T-helper 9 cell (primary cell): ENCODE data around the gene CASK.
"Not testable (repeated sequence)": the region's sequence is repeated elsewhere in the genome, so short reads cannot be mapped to it uniquely, and the experiment has no call there.

ENCODE experiments used
- DNase-seq: peaks from one replicate; pipeline ENCODE4 v3.0.0-alpha.2; 2020

Gene CASK

DNA sequence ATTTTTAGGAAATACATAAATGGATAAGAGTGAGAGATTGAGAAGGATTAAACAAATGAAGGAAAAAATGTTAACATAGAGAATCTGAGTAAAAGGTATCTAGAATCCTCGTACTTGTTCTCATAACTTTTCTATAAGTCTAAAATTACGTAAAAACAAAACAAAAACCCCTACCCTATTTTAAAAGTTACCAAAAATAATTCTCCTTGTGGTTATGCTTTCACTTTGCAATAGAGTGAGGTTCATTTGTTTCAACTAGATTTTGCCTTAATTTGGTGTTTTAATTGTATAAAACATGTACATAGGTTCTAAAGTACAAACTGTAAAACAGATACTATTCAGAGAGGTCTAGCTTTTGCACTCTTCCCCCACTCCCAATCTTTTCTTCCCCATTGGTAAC, 238.4 kb downstream of the CASK start:
- no peak for DNase-seq

DNA sequence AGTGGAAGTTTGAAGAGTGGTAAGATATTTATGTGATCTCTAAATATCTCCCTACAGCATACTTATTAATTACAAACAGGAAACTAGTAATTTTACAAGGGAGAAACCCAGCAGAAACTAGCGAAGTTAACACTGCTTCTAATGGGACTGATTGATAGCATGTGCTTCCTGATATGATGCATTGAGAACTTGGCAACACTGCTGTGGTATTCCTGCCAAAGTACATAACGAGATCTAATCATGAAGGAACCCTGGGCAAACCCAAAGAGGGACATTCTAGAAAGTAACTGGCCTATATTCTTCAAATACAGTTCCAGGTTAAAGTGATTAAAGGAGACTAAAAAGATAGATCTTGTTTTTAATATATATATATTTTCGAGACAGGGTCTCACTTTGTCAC, 239.2 kb downstream of the CASK start:
- no peak for DNase-seq

GRCh38 chrX:41677183-41678060, 245.9 kb downstream of the CASK start:
- no peak for DNase-seq

DNA sequence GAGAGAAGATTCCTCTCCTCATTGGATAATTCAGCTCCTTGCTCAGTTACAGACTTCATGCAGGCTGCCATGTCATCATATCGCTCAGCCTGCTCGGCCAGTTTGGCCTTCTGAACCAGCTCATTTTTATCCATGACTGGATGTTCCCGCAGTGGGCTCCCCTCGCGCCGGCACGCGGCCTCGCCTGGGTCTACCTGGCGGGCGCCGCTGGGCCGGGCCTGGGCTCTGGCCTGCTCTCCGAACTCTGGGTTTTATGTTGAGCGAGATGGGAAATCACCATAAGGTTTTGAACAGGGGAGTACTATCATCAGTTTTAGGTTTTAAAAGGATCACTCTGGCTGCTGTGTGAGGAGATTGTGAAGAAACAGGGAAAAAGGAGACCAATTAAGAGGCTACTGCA, 247.0 kb downstream of the CASK start:
- DNase-seq, result not testable (repeated sequence)

DNA sequence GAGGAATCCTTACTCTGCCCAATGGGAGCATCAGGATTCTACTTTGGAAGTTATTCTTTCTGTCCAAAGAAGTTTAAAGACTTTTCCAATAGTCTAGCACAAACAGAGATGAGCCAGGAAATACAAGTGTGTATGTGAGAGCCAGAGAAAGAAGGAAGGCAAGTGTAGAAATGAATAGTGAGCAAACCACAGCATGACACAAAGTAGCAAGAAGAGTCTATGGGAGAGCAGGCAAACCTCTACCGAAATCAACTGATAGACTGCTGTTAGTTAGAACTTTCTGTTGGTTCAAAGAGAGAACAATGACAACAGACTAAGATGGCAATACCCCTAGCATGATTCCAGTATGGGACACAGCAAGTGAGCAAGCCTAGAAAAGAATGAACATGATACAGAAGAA, 250.7 kb downstream of the CASK start:
- no peak for DNase-seq

GRCh38 chrX:41671082-41671481, 252.3 kb downstream of the CASK start:
- DNase-seq, result no peak

- no peak for DNase-seq
Measured at GRCh38 chrX:41670112-41670511, 253.2 kb downstream of the CASK start.

GRCh38 chrX:41667631-41668030, 255.7 kb downstream of the CASK start:
- no peak for DNase-seq

DNA sequence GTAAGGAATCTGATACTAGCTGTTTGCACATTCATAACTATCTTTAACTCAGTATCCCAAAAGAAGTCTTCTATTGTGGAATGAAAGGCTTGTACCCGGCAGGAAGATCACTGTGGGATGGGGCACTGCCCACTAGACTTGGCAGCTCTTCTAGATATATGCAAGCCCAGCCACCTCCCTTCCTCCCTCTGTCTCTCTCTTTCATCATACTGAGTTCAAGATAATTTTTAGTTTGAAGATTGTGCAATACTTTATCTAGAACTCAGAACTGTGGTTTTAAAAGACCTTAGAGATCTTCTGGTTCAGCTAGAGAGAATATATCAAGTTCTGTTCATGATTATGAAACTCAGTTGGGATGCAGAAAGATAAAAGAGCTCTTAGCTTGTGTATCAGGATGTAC, 257.1 kb downstream of the CASK start:
- no peak for DNase-seq

DNA sequence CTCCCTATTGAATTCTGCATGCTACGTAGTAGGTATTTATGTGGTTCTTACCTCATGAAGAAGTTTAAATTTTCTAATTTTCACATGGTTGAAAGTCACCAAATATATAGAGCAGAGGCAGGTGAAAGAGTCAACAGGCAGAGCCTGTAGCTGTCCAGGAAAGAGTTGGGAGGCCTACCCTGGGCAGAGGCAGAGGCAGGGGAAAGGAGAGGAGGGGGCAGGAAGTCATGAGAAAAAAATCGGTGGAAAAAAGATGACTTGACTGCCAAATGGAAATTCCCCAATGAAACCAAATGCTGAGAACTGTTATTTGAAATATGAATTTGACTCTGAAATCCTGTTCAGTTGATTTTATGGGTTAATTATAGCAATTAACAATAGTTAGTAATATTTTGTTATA, 257.7 kb downstream of the CASK start:
- DNase-seq, result no peak

DNA sequence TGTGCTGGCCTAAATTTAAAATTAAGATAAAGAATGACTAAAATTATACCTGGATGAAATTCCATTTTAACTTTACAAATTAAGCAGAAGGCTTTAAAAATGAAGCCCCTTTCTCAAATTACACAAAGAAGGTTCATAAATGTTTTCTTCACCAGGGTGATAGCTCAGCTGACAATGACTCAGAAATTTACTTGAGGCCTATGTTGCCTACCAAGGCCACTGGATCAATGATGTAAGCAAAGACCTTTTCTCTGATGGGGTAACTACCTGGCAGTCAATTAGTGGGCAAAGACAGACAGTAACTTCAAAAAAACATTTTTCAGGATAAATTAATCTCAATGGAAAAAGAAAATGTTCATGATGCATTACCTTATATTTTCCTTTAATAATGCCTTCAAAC, 258.4 kb downstream of the CASK start:
- no peak for DNase-seq

DNA sequence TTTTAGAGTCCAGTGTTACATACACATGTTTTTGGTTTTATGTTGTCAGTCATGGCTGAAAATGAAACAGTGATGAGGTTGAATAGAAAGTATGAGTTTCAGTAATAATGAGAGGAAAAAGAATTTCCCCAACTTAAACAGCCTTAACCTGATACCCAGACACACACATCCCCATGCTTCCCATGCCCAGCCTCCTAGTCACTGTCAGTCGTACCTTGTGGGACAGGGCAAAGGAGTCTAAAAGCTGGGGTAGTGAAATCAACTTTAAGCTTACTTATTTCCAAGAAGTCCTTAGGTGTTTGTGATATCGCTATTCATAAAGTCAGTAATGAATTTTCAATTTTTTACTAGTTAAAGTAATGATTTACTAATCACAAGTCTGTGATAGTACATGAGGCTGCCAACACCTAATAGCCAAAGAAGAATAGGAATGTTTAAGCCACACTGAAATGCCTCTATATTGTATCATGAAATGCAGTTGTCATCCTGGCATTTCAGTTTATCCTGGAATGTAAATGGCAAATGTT, 258.9 kb downstream of the CASK start:
- no peak for DNase-seq

DNA sequence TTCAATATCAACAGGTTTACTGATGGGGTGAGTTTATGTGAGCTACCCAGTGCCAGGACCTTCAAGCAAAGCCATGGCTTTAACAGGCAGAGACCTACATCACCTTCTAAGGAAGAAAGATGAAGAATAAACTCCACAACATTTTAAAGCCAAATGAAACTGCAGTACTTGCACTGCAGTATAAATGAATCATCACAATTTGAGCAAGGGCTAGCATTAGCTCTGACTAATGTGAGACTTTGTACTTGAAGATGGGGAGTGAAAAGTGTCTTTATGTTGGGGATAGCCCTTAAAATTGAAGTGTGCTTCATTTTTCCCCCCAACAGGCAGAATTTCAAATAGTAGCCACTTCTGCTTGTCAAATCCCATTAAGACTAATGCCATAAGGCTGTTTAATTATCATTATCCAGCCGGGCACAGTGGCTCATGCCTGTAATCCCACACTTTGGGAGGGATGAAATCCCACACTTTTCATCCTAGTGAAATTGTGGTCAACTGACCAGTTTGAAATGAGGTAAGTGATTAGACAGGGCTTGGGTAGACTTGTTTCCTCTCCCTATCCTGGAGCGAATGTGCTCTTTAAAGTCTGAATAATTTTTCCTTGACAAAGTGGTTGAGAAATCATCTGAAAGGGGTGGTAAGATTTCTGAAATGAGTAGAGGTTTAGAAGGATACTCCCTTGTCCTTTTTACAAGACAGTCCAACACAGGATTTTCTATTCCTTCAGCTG, 261.8 kb downstream of the CASK start:
- no peak for DNase-seq

- DNase-seq, result no peak
Measured at GRCh38 chrX:41655631-41656030, 267.7 kb downstream of the CASK start.

DNA sequence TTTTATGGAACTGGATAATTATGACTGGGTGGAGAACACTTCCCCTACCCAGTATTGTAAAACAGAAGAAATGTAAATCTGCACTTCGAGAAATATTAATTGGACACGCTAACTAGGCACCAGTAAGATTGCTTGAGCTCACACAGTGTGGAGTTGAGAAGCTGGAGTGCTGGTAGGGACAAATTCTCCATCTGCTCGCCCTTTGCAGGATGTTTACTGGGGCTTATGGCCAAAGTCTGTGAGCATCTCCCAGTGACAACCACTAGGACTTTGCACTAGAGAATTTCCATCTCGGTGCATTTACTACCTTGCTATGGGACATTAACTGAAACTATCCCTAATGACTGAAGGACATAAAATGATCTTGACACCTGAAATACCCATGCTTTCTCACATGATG, 268.3 kb downstream of the CASK start:
- DNase-seq, result no peak

GRCh38 chrX:41653125-41653524, 270.2 kb downstream of the CASK start:
- DNase-seq, result no peak

DNA sequence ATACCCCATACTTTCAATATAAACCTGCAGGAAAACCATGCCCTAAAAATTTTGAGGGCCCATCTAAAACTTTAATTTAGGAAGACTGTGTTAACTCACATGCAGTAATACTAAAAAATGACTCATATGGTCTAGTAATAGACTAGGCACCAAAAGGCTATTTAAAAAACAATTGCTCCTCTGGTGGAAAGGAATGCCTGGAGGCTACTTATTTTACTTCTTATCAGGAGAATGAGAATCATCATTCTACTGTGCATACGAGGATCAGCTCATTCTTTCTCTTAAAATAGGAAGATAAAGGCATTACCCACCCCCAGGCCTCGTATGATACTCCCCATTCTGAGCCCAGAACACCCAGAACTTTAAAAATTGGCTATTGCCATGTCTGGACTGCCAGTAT, 277.2 kb downstream of the CASK start:
- DNase-seq, result not testable (repeated sequence)

DNA sequence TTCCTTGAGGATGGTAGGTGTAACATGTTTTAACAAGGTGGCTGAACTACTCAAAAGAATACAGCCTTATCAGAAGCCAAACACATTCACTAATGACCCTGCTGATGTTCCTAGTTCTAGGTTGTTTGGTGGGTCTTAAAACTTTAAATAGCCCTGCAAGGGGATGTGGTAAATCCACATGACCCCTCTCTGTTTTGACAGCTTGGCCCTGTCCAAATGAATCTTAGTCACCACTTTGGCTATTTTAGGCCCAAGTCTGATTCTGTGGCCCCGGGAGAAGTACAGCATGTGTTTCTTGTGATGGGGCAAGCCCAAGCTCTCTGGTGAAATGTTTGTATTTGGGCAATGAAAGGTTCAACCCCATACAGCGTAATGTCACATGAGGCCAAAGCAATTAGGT, 289.1 kb downstream of the CASK start:
- DNase-seq, result no peak

DNA sequence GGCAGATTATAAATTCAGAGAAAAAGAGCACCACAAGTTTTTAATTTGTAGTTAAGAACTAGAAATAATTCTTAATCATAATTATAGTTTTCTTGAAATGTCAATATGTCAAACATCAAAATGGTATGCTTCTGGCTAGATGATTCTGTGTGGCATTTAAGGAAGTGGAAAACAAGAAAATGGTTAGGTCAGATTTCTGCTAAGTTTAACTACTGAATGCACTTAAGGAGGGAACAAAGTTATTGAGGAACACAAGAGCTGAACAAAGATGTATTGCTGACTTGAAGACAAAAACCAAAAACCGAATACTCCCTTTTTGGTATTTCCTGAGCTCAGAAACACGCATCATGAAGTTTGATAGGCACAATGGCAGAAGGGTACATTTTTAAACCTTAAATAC, 293.3 kb downstream of the CASK start:
- no peak for DNase-seq

DNA sequence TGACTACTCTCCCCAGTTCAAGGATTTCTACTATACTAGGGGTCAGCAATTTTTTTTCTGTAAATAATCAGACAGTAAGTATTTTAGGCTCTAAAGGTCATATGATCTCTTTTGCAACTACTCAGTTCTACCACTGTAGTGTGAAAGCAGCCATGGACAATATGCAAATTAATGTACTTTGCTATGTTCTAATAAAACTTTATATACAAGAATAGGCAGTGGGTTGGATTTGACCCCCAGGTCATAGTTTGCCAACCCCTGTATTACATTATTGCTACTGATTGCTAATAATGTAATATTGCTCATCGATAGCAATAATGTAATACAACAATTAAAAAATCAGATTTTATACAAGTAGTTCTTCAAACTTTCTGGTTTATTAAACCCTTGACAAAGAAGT, 293.8 kb downstream of the CASK start:
- DNase-seq, result no peak

DNA sequence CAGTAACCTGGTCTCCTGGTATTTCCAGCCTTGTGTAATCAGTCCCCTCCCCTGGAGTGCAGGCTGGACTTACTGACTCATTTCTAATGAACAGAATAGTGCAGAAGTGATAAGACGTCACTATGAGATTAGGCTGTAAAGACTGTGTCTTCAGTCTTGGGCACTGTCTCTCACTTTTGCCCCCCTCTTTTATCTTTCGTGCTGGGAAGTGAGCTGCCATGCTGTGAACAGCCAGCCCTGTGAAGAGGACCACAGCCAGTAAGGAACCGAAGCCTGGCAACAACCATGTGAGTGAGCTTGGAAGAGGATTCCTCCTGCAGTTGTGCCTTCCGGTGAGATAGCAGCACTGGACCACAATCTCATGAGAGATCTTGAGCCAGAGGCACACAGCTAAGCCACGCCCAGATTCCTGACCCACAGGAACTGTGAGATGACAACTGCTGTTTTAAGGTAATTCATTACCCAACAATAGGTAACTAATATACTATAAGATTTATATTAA, 302.1 kb downstream of the CASK start:
- DNase-seq, result no peak

DNA sequence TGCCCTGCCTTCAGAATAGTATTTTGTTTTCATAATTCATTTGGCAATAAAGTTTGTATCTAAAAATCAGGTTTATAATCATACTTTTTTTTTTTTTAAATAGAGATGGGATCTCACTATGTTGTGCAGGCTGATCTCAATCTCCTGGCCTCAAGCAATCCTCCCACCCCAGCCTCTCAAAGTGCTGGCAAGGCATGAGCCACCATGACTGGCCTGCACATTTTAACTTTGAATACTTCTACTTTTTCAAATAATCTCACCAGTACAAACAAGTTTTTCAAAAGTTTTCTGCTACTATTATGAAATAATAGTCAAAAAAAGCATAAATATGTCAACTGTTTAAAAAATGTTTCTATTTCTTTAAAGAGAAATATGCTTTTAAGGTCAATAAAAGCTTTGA, 304.1 kb downstream of the CASK start:
- DNase-seq, result no peak

DNA sequence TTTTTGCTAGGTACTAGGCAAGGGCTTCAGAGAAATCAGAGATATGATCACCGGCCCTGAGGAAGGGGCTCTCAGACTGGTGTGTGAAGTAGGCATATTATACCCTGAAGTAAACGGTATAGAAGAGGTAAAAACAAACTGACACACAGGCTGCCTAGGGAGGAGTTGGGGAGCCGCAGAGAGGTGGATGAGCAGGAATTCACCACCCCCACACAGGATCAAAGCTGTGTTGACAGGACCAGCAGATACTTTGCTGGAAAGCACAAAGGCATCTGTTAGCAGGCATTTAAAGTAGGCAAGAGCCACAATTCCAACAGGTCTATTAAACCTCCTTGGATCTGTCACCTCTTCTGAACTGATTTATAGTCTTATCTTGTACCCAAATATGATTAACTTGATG, 306.4 kb downstream of the CASK start:
- no peak for DNase-seq

DNA sequence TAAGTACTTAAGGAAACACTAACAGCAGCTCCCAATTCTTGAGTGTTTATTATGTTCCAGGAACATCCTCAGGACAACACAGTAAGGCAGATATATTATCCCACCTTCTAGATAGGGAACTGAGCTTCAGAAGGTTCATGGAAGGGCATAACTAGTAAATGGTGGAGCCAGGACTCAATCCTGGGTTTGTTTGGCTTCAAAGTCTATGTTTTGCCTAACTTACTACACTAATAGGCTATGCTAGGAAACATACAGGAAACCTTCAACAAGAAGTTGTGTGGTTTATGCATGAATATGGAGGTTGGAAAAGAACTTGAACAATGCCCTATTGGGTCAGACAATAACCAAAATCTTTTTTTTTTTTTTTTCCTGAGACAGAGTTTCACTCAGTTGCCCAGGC, 307.1 kb downstream of the CASK start:
- DNase-seq, result no peak
